ENCODE data around the gene SLC5A5. TPM values are rescaled to one million over a fixed set of nuclear protein-coding genes. Genes with fewer than 3 reads are reported as not detected.

The SLC5A5 gene
- total and polyA plus RNA-seq, 10 of the 15 experiments (the other 5 are each of a cell fraction or from before 2014, with no cell fraction given) = 0.02 to 0.08 (median 0.05) TPM; not detected in 3

DNA sequence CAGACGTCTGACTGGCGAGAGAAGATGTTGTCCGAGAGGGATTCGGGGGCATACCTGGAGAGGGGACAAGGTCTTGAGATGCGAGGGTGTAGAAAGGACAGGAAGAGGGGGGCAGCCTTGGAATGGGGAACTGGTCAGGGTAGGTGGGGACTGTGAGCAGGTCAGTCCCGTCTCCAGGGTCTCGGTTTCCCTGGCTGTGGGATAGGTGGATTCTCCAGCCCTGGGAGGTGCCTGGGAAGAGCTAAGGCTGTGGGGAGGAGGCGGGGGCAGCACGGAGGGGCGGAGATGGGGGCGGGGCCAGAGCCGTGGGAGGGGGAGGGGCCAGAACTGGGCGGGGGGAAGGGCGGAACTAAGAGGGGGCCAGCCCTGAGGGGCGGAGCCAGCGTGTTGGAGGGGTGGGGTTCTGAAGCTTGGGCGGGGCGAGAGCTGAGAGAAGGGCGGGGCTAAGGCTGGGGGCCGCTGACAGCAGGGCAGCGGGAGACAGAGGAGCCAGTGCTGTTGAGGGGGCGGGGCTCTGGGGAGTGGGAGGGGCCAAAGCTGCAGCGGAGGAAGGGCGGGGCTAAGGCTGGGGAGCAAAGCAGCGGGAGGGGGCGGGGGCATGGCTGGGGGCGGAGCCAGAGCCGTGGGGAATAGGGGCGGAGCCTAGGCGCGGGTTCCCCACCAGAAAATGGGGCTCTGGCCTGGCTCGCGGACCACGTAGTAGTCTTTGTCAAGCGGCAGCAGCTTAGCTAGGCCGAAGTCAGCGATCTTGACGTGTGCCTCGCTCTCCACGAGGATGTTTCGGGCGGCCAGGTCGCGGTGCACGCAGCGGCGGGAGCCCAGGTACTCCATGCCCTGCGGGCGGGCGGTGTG lies 41.0 kb upstream of the SLC5A5 start:
- Histone ChIP-seq H3K79me2 (ENCODE audit: control insufficient read depth, insufficient read depth, low read length) (no peaks in the 10 kb centered on the region), H3K27me3 (replicated peaks in 1 of 2; ENCODE audit: control insufficient read depth in 2 of 2, insufficient read depth in 2 of 2, low read length in 1 of 2) (no peaks in the 10 kb centered on the region), H3K9me3 (replicated peaks; ENCODE audit: control insufficient read depth, insufficient read depth, low read length) (no peaks in the 10 kb centered on the region; the same call in 2 of the 3 replicates), H3K36me3 (ENCODE audit: control insufficient read depth in 2 of 2, insufficient read depth in 2 of 2, low read length in 1 of 2) (peaks cover 6 to 13% of the 10 kb centered on the region in 2 experiments), H2AFZ (ENCODE audit: control insufficient read depth, low read depth, low read length) (no peak overlapping the region), H3K27ac (ENCODE audit: control insufficient read depth, insufficient read depth) (no peak overlapping the region), H3K4me3 (no peak overlapping the region), H3K9ac (ENCODE audit: control insufficient read depth, insufficient read depth, low read length) (no peak overlapping the region), H4K20me1 (ENCODE audit: control insufficient read depth, insufficient read depth) (no peaks in the 10 kb centered on the region), H3K4me2 (ENCODE audit: control insufficient read depth, insufficient read depth) (no peak overlapping the region), H3K4me1 (ENCODE audit: control insufficient read depth, insufficient read depth, low read length) (no peaks in the 10 kb centered on the region)
- DNase-seq (ENCODE audit: low read depth, low spot score) (no peak), ATAC-seq (peak; percentile 81), FAIRE-seq (no peak)
- SMC1A ChIA-PET (ENCODE audit: uncharacterized antibody, unreplicated experiment) = no interaction called here
- in situ Hi-C loops (cut with MboI) = no loop called here
- 97% methylated on average over 28 of the region's 50 CpGs for WGBS (ENCODE audit: insufficient coverage, insufficient replicate concordance, low lambda C conversion rate, missing lambda C conversion rate)
- TF ChIP-seq BMI1 (IDR thresholded peaks at IDR 0.05; ENCODE audit: borderline replicate concordance) = no peak
- TF ChIP-seq, protein P1, sequence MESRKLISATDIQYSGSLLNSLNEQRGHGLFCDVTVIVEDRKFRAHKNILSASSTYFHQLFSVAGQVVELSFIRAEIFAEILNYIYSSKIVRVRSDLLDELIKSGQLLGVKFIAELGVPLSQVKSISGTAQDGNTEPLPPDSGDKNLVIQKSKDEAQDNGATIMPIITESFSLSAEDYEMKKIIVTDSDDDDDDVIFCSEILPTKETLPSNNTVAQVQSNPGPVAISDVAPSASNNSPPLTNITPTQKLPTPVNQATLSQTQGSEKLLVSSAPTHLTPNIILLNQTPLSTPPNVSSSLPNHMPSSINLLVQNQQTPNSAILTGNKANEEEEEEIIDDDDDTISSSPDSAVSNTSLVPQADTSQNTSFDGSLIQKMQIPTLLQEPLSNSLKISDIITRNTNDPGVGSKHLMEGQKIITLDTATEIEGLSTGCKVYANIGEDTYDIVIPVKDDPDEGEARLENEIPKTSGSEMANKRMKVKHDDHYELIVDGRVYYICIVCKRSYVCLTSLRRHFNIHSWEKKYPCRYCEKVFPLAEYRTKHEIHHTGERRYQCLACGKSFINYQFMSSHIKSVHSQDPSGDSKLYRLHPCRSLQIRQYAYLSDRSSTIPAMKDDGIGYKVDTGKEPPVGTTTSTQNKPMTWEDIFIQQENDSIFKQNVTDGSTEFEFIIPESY (IDR thresholded peaks at IDR 0.05) = peak; percentile 86; the same call in 1 of the 2 replicates
- RAD21 ChIA-PET (ENCODE audit: unreplicated experiment) = no interaction called here
- intact Hi-C loops (cut with micrococcal nuclease; ENCODE audit: unreplicated experiment) = no loop called here
- no TSS peak for BruUV-seq (replicated peaks)
- CTCF ChIA-PET = no interaction called here
- POLR2A ChIA-PET = interaction anchor here (0.5 kb wide), 1 partner anchor 140 kb away, joined by 3 read pairs; no protein-coding TSS in a partner anchor

DNA sequence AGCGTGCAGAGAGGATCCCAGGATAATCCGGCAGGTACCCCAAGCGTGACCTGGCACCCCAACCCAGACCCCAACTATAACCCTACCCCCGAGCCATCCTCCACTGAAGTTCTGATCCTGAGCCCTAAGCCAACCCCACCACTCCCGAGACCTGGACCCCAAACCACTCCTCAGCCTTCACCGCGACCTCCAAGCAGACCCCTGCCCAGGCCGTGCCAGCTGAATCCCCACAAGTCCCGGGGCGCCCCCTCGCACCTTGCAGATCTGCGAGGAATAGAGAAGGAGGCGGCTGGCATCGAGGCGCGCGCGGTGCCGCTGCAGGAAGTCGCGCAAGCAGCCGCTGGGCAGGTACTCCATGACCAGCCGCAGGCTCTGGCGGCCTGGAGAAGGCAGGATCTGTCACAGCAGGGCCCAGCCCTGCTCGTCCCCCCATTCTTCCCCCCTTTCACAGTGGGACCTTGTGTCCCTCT lies 40.3 kb upstream of the SLC5A5 start:
- ChIA-PET POLR2A (no interaction called here), SMC1A (ENCODE audit: uncharacterized antibody, unreplicated experiment) (no interaction called here), CTCF (no interaction called here), RAD21 (ENCODE audit: unreplicated experiment) (no interaction called here)
- intact Hi-C loops (cut with micrococcal nuclease; ENCODE audit: unreplicated experiment) = no loop called here
- in situ Hi-C loops (cut with MboI) = no loop called here
- Histone ChIP-seq H3K4me2 (ENCODE audit: control insufficient read depth, insufficient read depth) (no peak overlapping the region), H4K20me1 (ENCODE audit: control insufficient read depth, insufficient read depth) (no peaks in the 10 kb centered on the region), H3K4me1 (ENCODE audit: control insufficient read depth, insufficient read depth, low read length) (no peaks in the 10 kb centered on the region), H2AFZ (ENCODE audit: control insufficient read depth, low read depth, low read length) (no peak overlapping the region), H3K4me3 (no peak overlapping the region), H3K9ac (ENCODE audit: control insufficient read depth, insufficient read depth, low read length) (no peak overlapping the region), H3K36me3 (ENCODE audit: control insufficient read depth in 2 of 2, insufficient read depth in 2 of 2, low read length in 1 of 2) (peaks cover 6 to 13% of the 10 kb centered on the region in 2 experiments), H3K27ac (ENCODE audit: control insufficient read depth, insufficient read depth) (no peak overlapping the region), H3K27me3 (replicated peaks in 1 of 2; ENCODE audit: control insufficient read depth in 2 of 2, insufficient read depth in 2 of 2, low read length in 1 of 2) (no peaks in the 10 kb centered on the region), H3K79me2 (ENCODE audit: control insufficient read depth, insufficient read depth, low read length) (no peaks in the 10 kb centered on the region), H3K9me3 (replicated peaks; ENCODE audit: control insufficient read depth, insufficient read depth, low read length) (no peaks in the 10 kb centered on the region; the same call in 2 of the 3 replicates)
- 96% methylated on average over 24 of the region's 25 CpGs for WGBS (ENCODE audit: insufficient coverage, insufficient replicate concordance, low lambda C conversion rate, missing lambda C conversion rate)
- BruUV-seq (replicated peaks) = no TSS peak
- TF ChIP-seq KDM1A (IDR thresholded peaks at IDR 0.05; ENCODE audit: borderline replicate concordance) (no peak), POLR2A (IDR thresholded peaks at IDR 0.05; ENCODE audit: low read depth, low read length) (peak; percentile 21; the same call in 1 of the 2 replicates)
- FAIRE-seq = no peak
- no peak for DNase-seq (ENCODE audit: low read depth, low spot score)
- no peak for ATAC-seq
